ENCODE data around the gene MTMR3.
A peak's percentile ranks its signal among the peaks of the same experiment; 100 is the strongest.

The MTMR3 gene

DNA sequence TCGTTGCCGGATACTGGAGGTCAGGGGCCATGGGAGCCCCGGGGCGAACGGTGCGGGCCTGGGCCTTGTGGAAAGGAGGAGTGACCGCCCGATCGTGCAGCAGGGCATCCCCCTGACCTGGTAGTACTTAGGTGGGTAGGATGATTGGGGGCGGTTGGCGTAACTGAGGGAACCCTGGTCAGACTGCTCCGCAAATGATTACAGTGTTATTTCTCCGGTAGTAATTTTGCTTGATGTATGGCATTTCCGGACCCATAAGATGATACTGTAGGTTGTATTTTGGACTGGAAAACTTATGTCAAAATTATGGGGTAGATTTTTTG, 762 bp downstream of the MTMR3 start:
- no peak for TF ChIP-seq CTCF (conservative IDR thresholded peaks at IDR 0.05)
- peak overlapping the region; percentile 94 for H3K27ac ChIP-seq

DNA sequence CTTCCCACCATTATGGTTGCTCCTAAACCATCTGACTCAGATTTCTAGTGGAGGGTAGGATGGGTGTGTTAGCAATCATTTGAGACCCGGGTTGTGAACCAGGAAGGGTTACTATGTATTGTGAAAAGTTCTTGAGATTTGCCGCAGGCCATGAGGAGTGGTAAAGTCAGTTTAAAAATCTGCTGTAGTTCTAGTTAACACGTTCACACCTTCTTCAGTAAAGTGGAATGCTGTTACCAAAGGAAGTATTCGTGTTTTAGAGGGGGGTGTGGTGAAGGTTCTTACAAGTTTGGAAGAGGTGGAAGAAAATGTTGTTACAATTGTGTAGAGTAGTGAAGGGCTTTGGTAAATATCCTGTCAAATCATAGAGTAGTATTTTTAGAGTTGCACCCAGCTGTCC, 2.6 kb downstream of the MTMR3 start:
- TF ChIP-seq CTCF (conservative IDR thresholded peaks at IDR 0.05) = no peak

GRCh38 chr22:29886596-29886995, 3.6 kb downstream of the MTMR3 start:
- TF ChIP-seq CTCF (conservative IDR thresholded peaks at IDR 0.05) = no peak
- no peak overlapping the region for H3K27ac ChIP-seq

More for the DNA sequence above, 2.6 kb downstream of the MTMR3 start:
- no peak overlapping the region for H3K27ac ChIP-seq

DNA sequence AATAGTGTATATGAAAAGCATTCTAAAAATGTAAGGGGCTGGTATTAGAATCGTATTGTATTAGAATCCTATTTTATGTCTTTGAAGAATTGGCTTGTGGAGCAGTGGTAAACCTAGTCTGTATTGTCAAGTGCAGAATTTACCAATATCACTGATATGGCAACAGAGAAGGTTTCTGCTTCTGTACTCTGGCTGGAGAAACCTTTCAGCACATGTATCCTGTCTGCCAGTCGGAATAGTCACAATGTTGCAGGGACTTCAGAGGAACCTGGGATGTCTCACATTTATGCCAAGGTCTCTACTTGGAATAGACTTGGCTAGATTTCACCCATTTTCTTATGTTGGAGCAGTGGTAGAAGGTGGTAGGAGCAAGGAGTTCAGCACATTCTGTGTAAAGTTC, 4.4 kb downstream of the MTMR3 start:
- H3K27ac ChIP-seq = no peak overlapping the region; the same call in 1 of the 2 replicates
- TF ChIP-seq CTCF (conservative IDR thresholded peaks at IDR 0.05) = no peak

GRCh38 chr22:29890760-29891159, 7.8 kb downstream of the MTMR3 start:
- H3K27ac ChIP-seq = no peak overlapping the region
- no peak for TF ChIP-seq CTCF (conservative IDR thresholded peaks at IDR 0.05)

- TF ChIP-seq CTCF (conservative IDR thresholded peaks at IDR 0.05) = no peak
- H3K27ac ChIP-seq = no peak overlapping the region; the same call in 1 of the 2 replicates
These were observed 9.6 kb downstream of the MTMR3 start for GRCh38 chr22:29892315-29893156.

DNA sequence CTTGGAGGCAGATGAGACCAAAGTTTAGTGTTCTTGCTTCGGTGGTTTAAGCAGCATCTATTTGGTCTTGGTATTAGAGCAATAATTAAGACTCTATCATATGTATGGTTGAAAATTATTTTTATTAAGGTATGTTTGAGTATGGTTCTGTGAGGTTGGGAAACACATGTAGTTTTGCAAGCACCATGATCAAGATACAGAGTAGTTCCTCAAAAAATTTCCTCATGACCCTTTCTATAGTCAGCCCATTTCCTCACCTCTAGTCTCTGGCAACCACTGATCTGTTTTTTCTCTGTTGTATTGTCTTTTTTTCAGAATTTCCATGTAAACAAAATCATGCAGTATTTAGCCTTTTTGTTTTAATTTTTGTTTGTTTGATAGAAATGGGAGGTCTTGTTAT, 18.4 kb downstream of the MTMR3 start:
- no peak for TF ChIP-seq CTCF (conservative IDR thresholded peaks at IDR 0.05)
- H3K27ac ChIP-seq = no peak overlapping the region
